ENCODE results near the gene SLCO2B1.

The SLCO2B1 gene

DNA sequence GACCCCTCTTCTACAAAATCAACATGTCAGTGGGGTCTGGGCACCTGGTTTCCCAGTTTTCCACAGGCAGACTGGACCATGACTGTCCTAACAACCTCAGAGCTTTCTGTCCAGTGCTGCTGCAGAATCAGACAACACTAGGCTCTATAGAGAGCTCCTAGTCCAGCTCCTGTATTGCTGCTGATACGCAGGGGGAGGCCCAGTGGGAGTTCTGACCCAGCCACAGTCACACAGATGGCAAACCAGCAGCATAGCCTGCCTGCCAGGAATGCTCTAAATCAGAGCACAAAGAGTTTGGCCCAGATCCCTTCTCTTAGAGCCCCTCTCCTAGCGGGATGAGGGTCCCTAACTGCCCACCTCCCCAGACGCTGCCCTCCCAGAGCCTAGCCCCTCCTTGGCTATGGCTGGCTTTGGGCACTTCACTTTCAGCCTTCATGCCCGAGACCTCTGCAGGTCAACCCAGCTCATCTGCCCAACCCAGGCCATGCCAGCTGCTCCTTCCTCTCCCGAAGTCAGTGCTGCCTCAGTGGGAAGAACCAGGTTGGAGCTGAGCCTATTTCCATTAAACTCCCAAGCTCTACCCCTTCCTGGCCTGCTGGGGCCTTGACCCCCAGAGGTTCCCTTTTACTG, 15.8 kb upstream of the SLCO2B1 start:
- in situ Hi-C loops (cut with MboI; ENCODE audit: low sequenced_read_pairs, unreplicated experiment): no loop called here
- TF ChIP-seq, protein P1, sequence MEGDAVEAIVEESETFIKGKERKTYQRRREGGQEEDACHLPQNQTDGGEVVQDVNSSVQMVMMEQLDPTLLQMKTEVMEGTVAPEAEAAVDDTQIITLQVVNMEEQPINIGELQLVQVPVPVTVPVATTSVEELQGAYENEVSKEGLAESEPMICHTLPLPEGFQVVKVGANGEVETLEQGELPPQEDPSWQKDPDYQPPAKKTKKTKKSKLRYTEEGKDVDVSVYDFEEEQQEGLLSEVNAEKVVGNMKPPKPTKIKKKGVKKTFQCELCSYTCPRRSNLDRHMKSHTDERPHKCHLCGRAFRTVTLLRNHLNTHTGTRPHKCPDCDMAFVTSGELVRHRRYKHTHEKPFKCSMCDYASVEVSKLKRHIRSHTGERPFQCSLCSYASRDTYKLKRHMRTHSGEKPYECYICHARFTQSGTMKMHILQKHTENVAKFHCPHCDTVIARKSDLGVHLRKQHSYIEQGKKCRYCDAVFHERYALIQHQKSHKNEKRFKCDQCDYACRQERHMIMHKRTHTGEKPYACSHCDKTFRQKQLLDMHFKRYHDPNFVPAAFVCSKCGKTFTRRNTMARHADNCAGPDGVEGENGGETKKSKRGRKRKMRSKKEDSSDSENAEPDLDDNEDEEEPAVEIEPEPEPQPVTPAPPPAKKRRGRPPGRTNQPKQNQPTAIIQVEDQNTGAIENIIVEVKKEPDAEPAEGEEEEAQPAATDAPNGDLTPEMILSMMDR (IDR thresholded peaks at IDR 0.05; ENCODE audit: borderline replicate concordance, control extremely low read depth, extremely low read depth, insufficient read depth, missing control alignments): no peak
- DNase-seq (ENCODE audit: low spot score): no peak

DNA sequence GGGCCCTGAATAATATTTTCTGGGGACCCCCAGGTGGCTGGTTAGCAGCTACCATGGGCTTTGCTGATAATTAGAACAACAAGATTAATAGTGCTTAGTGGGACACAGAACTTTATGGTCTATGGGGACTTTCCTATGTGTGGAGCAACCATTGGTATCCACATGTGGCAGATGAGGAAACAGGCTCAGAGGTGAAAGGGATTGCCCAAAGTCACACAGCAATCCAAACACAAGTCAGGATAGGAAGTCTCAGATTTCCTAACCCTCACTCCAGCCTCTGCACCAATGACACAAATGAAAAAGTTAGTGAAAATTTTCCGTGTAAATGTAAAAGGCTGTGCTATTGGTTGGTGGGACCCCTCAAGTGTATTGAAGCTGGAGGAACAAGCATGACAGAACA, 15.3 kb upstream of the SLCO2B1 start:
- TF ChIP-seq, protein P1 (IDR thresholded peaks at IDR 0.05; ENCODE audit: borderline replicate concordance, control extremely low read depth, extremely low read depth, insufficient read depth, missing control alignments): no peak
- DNase-seq (ENCODE audit: low spot score): no peak
- in situ Hi-C loops (cut with MboI; ENCODE audit: low sequenced_read_pairs, unreplicated experiment): no loop called here

DNA sequence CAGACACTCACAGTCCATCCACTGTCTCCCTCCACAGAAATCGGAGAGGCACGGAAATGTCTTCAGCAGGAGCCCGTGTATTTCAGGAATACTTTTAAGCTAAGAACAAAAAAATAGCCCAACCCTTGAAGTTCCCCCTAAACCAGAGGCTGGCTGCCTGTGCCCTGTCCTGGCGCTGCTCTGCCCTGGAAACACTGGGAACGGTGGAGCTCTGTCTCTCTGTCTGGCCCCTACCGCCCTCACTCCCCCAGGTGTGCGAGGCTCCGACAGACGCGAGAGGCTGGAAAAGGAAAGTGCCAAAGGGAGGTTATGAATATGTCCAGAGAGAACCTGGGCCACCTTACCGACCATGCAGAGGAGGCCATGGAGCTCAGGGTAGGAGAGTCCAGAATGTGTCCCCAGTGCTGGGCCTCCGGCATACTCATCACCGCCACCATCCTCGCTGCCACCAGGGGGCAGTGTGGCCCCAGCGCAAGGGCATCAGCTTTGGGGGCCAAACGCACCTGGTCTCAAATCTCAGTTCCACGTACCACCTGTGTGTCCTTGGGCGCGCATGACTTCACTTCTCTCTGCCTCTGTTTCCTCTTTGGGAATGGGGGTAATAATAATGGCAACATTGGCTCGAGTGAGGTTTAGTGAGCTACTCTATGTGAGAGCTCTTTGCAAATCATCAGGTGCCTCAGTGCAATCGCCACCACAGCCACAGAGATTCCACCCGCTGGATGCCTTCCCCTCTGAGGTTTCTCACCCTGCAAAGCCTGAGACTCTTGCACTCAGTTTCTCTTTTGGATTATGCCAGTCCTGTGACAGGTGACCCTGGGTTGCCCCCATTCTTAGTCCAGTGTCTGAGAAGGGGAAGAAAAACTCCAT, 10.4 kb upstream of the SLCO2B1 start:
- DNase-seq (ENCODE audit: low spot score): peak; percentile 84
- TF ChIP-seq, protein P1 (IDR thresholded peaks at IDR 0.05; ENCODE audit: borderline replicate concordance, control extremely low read depth, extremely low read depth, insufficient read depth, missing control alignments): peak; percentile 87
- in situ Hi-C loops (cut with MboI; ENCODE audit: low sequenced_read_pairs, unreplicated experiment): loop anchor here (10.0 kb wide), 1 partner anchor 64 kb away; no protein-coding TSS in a partner anchor

DNA sequence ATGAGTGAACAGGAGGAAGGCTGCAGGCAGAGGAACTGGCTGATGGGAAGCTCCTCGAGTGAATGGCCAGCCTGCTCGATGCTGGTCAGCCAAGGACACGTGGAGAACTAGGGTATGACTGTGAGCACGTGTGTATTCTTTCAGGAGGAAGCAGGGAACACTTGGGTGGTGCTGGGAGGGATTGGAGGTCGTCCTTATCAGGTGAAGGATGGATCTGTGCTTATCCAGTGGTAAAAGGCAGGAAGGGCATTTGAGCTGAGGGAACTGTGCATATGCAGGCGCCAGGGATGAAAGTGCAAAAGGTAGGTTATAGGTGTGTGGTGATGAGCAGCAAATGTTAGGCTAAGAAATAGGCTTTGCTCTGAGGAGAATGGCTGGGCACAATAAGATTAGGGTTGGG, 9.7 kb upstream of the SLCO2B1 start:
- no peak for DNase-seq (ENCODE audit: low spot score)
- in situ Hi-C loops (cut with MboI; ENCODE audit: low sequenced_read_pairs, unreplicated experiment): loop anchor here (10.0 kb wide), 1 partner anchor 64 kb away; no protein-coding TSS in a partner anchor
- TF ChIP-seq, protein P1 (IDR thresholded peaks at IDR 0.05; ENCODE audit: borderline replicate concordance, control extremely low read depth, extremely low read depth, insufficient read depth, missing control alignments): no peak

DNA sequence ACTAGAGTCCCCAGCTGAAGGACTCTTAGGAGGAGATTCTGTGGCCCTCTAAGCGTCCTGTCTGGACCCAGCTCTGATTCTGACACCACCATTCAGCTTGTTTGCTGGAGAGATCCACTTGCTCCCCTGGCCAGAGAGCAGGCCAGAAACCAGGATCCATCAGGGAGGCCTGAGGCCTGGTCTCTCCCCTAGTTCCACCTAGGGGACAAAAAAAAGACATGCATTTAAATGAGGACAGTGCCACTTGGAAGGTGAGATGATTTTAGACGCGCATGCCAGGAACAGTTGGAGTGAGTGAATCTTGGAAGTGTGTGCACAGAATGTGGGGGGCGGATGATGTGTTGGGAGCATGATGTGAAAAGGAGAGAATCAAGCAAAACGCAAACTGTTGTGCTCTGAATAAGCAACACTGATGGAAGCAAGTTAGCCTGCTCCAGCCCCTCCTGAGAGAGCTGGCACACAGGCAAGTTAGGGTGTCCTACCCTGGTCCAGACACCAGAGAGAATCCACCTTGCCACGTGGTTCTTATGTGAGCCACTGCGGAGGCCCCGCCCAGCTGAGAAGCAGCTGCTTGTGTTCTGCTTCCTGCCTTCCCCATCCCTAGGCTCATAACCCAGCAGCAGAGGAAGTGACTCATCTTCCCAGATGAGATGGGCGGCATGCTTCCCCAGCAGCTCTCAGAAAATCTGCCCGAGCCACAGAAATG, 8.0 kb upstream of the SLCO2B1 start:
- TF ChIP-seq, protein P1 (IDR thresholded peaks at IDR 0.05; ENCODE audit: borderline replicate concordance, control extremely low read depth, extremely low read depth, insufficient read depth, missing control alignments): no peak
- peak; percentile 65 for DNase-seq (ENCODE audit: low spot score)
- in situ Hi-C loops (cut with MboI; ENCODE audit: low sequenced_read_pairs, unreplicated experiment): loop anchor here (10.0 kb wide), 1 partner anchor 62 kb away; no protein-coding TSS in a partner anchor

DNA sequence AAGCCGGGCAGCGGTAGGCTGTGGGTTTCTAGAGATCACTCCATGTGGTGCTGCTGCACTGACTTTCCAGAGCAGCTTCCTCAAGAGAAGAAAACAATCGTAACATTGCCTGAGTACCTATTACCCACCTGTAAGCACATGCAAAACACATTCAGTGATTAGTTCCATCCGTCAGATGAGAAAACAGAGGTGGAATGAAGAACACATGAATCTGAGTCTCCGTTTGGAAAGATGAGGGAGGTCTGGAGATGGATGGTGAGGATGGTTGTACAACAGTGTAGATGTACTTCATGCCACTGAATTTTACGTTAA, 7.5 kb upstream of the SLCO2B1 start:
- TF ChIP-seq, protein P1 (IDR thresholded peaks at IDR 0.05; ENCODE audit: borderline replicate concordance, control extremely low read depth, extremely low read depth, insufficient read depth, missing control alignments): no peak
- in situ Hi-C loops (cut with MboI; ENCODE audit: low sequenced_read_pairs, unreplicated experiment): loop anchor here (10.0 kb wide), 1 partner anchor 61 kb away; no protein-coding TSS in a partner anchor
- DNase-seq (ENCODE audit: low spot score): no peak
